WERI-Rb-1 (cell line): ENCODE data around the gene RNF149.

Experiments
- DNase-seq: peaks from one replicate; pipeline ENCODE4 v3.0.0-alpha.2; 2020
- H3K27ac ChIP-seq: fragments of 250-450 bp; sonication (Bioruptor Pico); 2 replicates; pipeline ENCODE4 v1.5.1; 2020; ENCODE audit warnings: mild to moderate bottlenecking, moderate library complexity
- H3K27me3 ChIP-seq: fragments of 250-450 bp; sonication (Bioruptor Pico); 2 replicates; pipeline ENCODE4 v1.5.1; 2021; ENCODE audit warnings: mild to moderate bottlenecking, low read depth, moderate library complexity; ENCODE audit not compliant: insufficient read depth, severe bottlenecking
- H3K36me3 ChIP-seq: fragments of 250-450 bp; sonication (Bioruptor Pico); 2 replicates; pipeline ENCODE4 v1.5.1; 2020; ENCODE audit warnings: mild to moderate bottlenecking, moderate library complexity
- H3K4me3 ChIP-seq: 2 replicates; pipeline ENCODE4 v1.5.1; 2011; ENCODE audit warnings: low read depth, mild to moderate bottlenecking, control low read depth, low read length
- H3K9me3 ChIP-seq: fragments of 250-450 bp; sonication (Bioruptor Pico); 2 replicates; pipeline ENCODE4 v1.5.1; 2021; ENCODE audit warnings: mild to moderate bottlenecking, moderate library complexity; ENCODE audit not compliant: severe bottlenecking
- TF ChIP-seq, protein P1 (sequence below): IDR thresholded peaks from 2 replicates; pipeline ENCODE4 v1.5.1; 2011; ENCODE audit warnings: low read depth, mild to moderate bottlenecking, control low read depth, inconsistent platforms, low read length

RNF149 gene

DNA sequence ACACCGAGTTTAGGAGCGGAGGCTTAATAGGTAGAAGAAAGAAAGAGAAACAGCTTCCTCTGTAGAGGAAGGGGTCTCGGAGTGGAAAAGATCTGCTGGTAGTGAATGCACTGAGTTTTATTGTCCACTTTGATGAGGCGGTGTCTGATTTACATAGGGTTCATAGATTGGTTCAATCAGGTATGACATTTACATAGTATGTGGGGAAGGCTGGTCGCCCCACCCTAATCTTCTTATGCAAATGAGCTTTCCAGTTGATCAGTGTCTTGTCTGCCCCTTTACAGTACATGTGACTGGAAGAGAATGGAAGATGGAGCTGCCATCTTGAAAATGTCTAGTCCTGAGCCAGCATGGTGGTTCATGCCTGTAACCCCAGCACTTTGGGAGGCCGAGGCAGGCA lies 75.7 kb downstream of the RNF149 start:
- Histone ChIP-seq H3K27me3 (no peaks in the 10 kb centered on the region), H3K27ac (no peak overlapping the region), H3K4me3 (no peak overlapping the region), H3K36me3 (no peaks in the 10 kb centered on the region; the same call in 1 of the 2 replicates), H3K9me3 (peaks cover 28% of the 10 kb centered on the region)
- TF ChIP-seq, protein P1, sequence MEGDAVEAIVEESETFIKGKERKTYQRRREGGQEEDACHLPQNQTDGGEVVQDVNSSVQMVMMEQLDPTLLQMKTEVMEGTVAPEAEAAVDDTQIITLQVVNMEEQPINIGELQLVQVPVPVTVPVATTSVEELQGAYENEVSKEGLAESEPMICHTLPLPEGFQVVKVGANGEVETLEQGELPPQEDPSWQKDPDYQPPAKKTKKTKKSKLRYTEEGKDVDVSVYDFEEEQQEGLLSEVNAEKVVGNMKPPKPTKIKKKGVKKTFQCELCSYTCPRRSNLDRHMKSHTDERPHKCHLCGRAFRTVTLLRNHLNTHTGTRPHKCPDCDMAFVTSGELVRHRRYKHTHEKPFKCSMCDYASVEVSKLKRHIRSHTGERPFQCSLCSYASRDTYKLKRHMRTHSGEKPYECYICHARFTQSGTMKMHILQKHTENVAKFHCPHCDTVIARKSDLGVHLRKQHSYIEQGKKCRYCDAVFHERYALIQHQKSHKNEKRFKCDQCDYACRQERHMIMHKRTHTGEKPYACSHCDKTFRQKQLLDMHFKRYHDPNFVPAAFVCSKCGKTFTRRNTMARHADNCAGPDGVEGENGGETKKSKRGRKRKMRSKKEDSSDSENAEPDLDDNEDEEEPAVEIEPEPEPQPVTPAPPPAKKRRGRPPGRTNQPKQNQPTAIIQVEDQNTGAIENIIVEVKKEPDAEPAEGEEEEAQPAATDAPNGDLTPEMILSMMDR: no peak
- no peak for DNase-seq

DNA sequence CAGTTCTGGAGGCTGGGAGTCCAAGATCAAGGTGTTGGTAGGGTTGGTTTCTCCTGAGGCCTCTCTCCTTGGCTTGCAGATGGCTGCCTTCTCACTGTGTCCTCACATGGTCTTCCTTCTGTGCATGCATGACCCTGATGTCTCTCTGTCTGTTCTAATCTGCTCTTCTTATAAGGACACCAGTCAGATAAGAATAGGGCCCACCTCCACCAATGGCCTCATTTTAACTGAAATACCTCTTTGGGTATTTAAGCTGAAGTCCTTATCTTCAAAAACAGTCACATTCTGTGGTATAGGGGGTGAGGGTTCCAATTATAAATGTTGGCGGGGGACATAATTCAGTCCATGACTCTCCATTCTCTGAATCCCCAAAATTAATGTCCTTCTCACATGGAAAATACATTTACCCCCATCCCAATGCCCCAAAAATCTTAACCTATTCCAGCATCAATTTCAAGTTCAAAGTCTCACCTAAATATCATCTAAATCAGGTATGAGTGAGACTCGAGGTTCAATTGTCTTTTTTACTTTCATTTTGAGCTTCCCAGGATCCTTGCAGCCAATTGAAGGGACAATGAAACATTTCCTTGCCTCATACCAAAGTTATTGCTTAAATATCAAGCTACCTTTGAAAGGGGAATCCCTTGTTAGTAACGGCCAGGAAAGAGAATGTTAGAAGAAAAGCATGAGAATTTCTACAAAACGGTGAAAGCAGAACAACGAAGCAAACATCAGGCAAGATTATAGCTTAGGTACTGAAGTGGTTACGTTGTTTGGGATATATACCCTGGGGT lies 76.4 kb downstream of the RNF149 start:
- H3K27ac ChIP-seq: no peak overlapping the region
- no peaks in the 10 kb centered on the region; the same call in 1 of the 2 replicates for H3K36me3 ChIP-seq
- TF ChIP-seq, protein P1: no peak
- no peak overlapping the region for H3K4me3 ChIP-seq
- H3K9me3 ChIP-seq: peaks cover 28% of the 10 kb centered on the region
- DNase-seq: no peak
- no peaks in the 10 kb centered on the region for H3K27me3 ChIP-seq

DNA sequence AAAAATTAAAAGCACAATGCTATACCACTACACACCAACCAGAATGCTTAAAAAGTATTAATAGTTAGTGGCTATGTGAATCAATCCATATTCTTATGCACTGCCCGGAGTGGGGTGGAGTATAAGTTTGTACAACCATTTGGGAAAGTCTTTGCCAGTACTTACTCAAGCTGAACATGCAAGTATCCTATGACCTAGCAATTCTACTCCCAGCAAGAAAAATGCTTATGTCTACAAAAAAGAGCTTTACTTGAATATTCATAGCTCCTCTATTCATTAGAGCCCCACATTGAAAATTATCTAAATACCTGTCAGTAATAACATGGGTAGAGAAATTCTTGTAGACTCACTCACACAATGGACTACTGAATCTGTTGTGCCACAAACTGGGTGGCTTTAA lies 77.3 kb downstream of the RNF149 start:
- no peaks in the 10 kb centered on the region; the same call in 1 of the 2 replicates for H3K36me3 ChIP-seq

DNA sequence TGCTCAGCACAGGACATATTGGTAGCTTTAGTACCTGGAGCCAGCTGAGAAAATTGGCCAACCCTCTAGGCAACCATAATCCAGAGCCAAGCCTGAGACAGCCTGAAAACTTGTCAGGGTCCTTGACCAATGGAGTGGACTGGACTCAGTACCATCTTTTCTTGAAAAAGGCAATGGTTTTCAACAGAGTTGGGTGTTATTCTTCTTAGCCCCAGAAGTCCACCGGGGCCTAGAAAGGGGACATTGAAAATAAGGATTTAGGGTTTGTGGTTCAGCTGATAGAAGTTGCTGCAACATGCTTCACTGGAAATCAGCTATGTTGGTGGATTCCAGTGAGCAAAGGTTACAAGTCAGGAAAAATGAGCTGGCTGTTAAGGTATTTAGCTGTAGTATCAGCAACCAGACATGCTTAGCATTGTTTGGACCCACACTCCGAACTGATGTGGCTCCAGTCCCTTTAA lies 77.9 kb downstream of the RNF149 start:
- no peaks in the 10 kb centered on the region; the same call in 1 of the 2 replicates for H3K36me3 ChIP-seq
- DNase-seq: no peak
- TF ChIP-seq, protein P1: no peak
- no peak overlapping the region for H3K4me3 ChIP-seq
- H3K9me3 ChIP-seq: peaks cover 18% of the 10 kb centered on the region
- H3K27me3 ChIP-seq: no peaks in the 10 kb centered on the region
- H3K27ac ChIP-seq: no peak overlapping the region

More for the DNA sequence above, 77.3 kb downstream of the RNF149 start:
- no peaks in the 10 kb centered on the region for H3K27me3 ChIP-seq
- no peak overlapping the region for H3K27ac ChIP-seq
- DNase-seq: no peak
- TF ChIP-seq, protein P1: no peak
- peaks cover 24% of the 10 kb centered on the region for H3K9me3 ChIP-seq
- H3K4me3 ChIP-seq: no peak overlapping the region
